Endothelial cell of umbilical vein (primary cell): ENCODE data around the gene PRKACB. TPM values are rescaled to one million over a fixed set of nuclear protein-coding genes. Genes with fewer than 3 reads are reported as not detected.

Experiments
- BruUV-seq: library from RNA; stranded (reverse); fragments of 400-500 nt; replicated peaks from 2 replicates; lab custom pipeline; 2021; lab: Mats Ljungman, UMichigan
- CTCF ChIA-PET: fragments of 300-600, 350-600 bp; sonication (Branson Sonifier 250); formaldehyde crosslinking; loops from one replicate; lab custom pipeline; 2021; ENCODE audit warnings: antibody characterized with exemption, inconsistent platforms; lab: Charles Lee
- POLR2A ChIA-PET: fragments of 300-600, 350-600 bp; sonication (Branson Sonifier 250); formaldehyde crosslinking; loops from one replicate; lab custom pipeline; 2021; ENCODE audit warnings: antibody characterized with exemption, inconsistent platforms; lab: Charles Lee
- DNase-seq: peaks from one replicate; pipeline ENCODE4 v3.0.0-alpha.2; 2011; ENCODE audit warnings: low read depth, low spot score
- FAIRE-seq: peaks from 2 replicates; lab custom pipeline; 2011; peaks lifted over from hg19 to GRCh38; lab: Jason Lieb, UNC
- H2AFZ ChIP-seq: 2 replicates; pipeline ENCODE4 v1.6.0; 2012; ENCODE audit warnings: low read depth, low read length, control low read depth, inconsistent platforms
- H3K27ac ChIP-seq: 2 replicates; pipeline ENCODE4 v1.5.1; 2011; ENCODE audit warnings: low read depth, mild to moderate bottlenecking, control low read depth, low read length, moderate library complexity; ENCODE audit not compliant: insufficient read depth
- H3K27me3 ChIP-seq, 2 experiments: 2 replicates each; pipeline versions ENCODE4 v1.6.0 to v1.6.1; 2011; ENCODE audit warnings: low read length in 2 of 2, mixed read lengths in 1 of 2; ENCODE audit not compliant: control insufficient read depth in 2 of 2, insufficient read depth in 2 of 2
- H3K36me3 ChIP-seq, 2 experiments: 2 replicates in 1 of 2; 3 replicates in 1 of 2; pipeline ENCODE4 v1.5.1; 2011; ENCODE audit warnings: low read length in 2 of 2, mild to moderate bottlenecking in 1 of 2, moderate library complexity in 1 of 2; ENCODE audit not compliant: control insufficient read depth in 2 of 2, insufficient read depth in 2 of 2; ENCODE audit errors: extremely low read depth in 1 of 2
- H3K4me1 ChIP-seq: 3 replicates; pipeline ENCODE4 v1.5.1; 2011; ENCODE audit warnings: mild to moderate bottlenecking, low read length; ENCODE audit not compliant: control insufficient read depth, insufficient read depth; ENCODE audit errors: extremely low read depth
- H3K4me2 ChIP-seq: 2 replicates; pipeline ENCODE4 v1.6.1; 2011; ENCODE audit warnings: low read length, control low read depth, mixed read lengths; ENCODE audit not compliant: insufficient read depth
- H3K4me3 ChIP-seq, 3 experiments: fragments of 200-600 bp in 1 of 3; sonication (generic), shearing (Covaris generic) in 1 of 3; replicated peaks in 1 of 3; 2 replicates each; pipeline ENCODE4 v1.5.1; 2011 to 2016; ENCODE audit warnings: control low read depth in 3 of 3, low read length in 3 of 3, mild to moderate bottlenecking in 2 of 3, inconsistent platforms in 1 of 3, low read depth in 1 of 3, moderate library complexity in 1 of 3; ENCODE audit not compliant: insufficient read depth in 1 of 3
- H3K79me2 ChIP-seq: 2 replicates; pipeline ENCODE4 v1.6.0; 2012; ENCODE audit warnings: low read length, inconsistent platforms; ENCODE audit not compliant: control insufficient read depth, insufficient read depth
- H3K9ac ChIP-seq: replicated peaks from 2 replicates; pipeline ENCODE3; 2011; ENCODE audit warnings: low read length, control low read depth; ENCODE audit not compliant: insufficient read depth; ENCODE audit errors: extremely low read depth
- H3K9me1 ChIP-seq: replicated peaks from 3 replicates; pipeline ENCODE4 v1.6.0; 2011; ENCODE audit warnings: mild to moderate bottlenecking, low read length; ENCODE audit not compliant: control insufficient read depth, insufficient read depth; ENCODE audit errors: extremely low read depth
- H3K9me3 ChIP-seq: replicated peaks from 2 replicates; pipeline ENCODE4 v1.5.1; 2012; ENCODE audit warnings: low read length, inconsistent platforms; ENCODE audit not compliant: control insufficient read depth, insufficient read depth
- H4K20me1 ChIP-seq: replicated peaks from 2 replicates; pipeline ENCODE3; 2011; ENCODE audit warnings: mild to moderate bottlenecking, low read length; ENCODE audit not compliant: control insufficient read depth, insufficient read depth; ENCODE audit errors: extremely low read depth
- EZH2 ChIP-seq: IDR thresholded peaks from 2 replicates; pipeline ENCODE4 v1.6.1; 2012; ENCODE audit warnings: borderline replicate concordance, low read depth, mild to moderate bottlenecking, moderate library complexity, low read length, inconsistent platforms; ENCODE audit not compliant: severe bottlenecking
- FOS ChIP-seq: IDR thresholded peaks from 2 replicates; pipeline ENCODE4 v1.6.1; 2011; ENCODE audit warnings: mild to moderate bottlenecking, low read length, moderate library complexity, borderline replicate concordance; ENCODE audit not compliant: insufficient read depth
- GATA2 ChIP-seq: IDR thresholded peaks from 2 replicates; pipeline ENCODE4 v1.7.0; 2011; ENCODE audit warnings: low read depth, mild to moderate bottlenecking, moderate library complexity, mixed read lengths, low read length; ENCODE audit not compliant: insufficient read length, insufficient read depth
- JUN ChIP-seq: IDR thresholded peaks from 2 replicates; pipeline ENCODE4 v1.6.1; 2011; ENCODE audit warnings: borderline replicate concordance, low read depth; ENCODE audit not compliant: insufficient read length, insufficient read depth
- MYC ChIP-seq: IDR thresholded peaks from one replicate; pipeline ENCODE4 v1.6.1; 2011; ENCODE audit warnings: mild to moderate bottlenecking, low read depth, low read length
- POLR2A ChIP-seq: IDR thresholded peaks from 2 replicates; pipeline ENCODE4 v1.6.1; 2012; ENCODE audit warnings: low read depth, mild to moderate bottlenecking, control low read depth, low read length
- dilution Hi-C: fragments of 300-500 bp; cut with MboI; formaldehyde crosslinking; loops from one replicate; pipeline ENCODE4 v1.15.0; 2019; ENCODE audit warnings: low sequenced_read_pairs; ENCODE audit not compliant: extremely low pct_ligation_motif_present
- intact Hi-C: fragments of 100-400 bp; cut with micrococcal nuclease; formaldehyde crosslinking; loops from one replicate; pipeline ENCODE4 v1.10.0; 2022
- polyA plus RNA-seq, 4 experiments: library from polyadenylated mRNA; depleted of rRNA in 3 of 4; stranded (reverse) in 3 of 4; unstranded in 1 of 4; fragments of >200 nt; gene quantifications; 2 replicates each; pipeline versions ENCODE4 v1.2.1 to v1.2.3, GENCODE V29; 2011 to 2012; ENCODE audit warnings: missing spikeins in 1 of 4
- total RNA-seq: library from RNA; stranded (reverse); gene quantifications from 2 replicates; pipeline ENCODE4 v1.2.3, GENCODE V29; 2021
- TF ChIP-seq, protein P1 (sequence below): IDR thresholded peaks from 2 replicates; pipeline ENCODE4 v1.6.1; 2011; ENCODE audit not compliant: insufficient read depth, insufficient read length
- TF ChIP-seq, protein P2 (sequence below), 2 donors: IDR thresholded peaks; 1 replicate in 1 of 2; 2 replicates in 1 of 2; pipeline ENCODE4 v1.5.1; 2011; ENCODE audit warnings: low read length in 2 of 2, mild to moderate bottlenecking in 2 of 2, moderate library complexity in 2 of 2, control low read depth in 1 of 2, inconsistent platforms in 1 of 2, low read depth in 1 of 2; ENCODE audit not compliant: insufficient read depth in 1 of 2; ENCODE audit errors: extremely low read depth in 1 of 2

Gene PRKACB
- total and polyA plus RNA-seq, 2 donors (not counting 3 experiments of a cell fraction or from before 2014, with no cell fraction given) = 19.1 to 77.5 TPM

DNA sequence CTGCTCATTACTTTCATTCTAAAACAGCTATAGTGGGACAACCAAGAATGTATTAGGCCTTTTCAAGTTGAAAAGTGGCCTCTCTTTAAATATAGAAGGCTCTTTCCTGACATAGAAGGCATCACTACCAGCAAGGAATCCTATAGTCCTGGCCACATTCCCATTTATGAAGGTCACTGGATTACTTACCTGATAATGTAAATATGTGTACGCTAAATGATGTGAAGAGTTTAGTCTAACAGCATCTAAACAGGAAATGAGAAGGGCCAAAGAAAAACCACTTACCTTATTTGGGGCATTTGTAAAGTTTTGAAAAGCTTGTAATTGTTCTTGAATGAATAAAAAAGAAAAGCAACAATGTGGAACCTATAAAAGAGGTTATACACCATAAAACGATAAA, 24.7 kb downstream of the PRKACB start:
- no peak overlapping the region for H3K9ac ChIP-seq
- intact Hi-C loops (no loop called here), dilution Hi-C loops (no loop called here)
- no peak overlapping the region for H3K4me3 ChIP-seq
- TF ChIP-seq EZH2 = no peak
- TF ChIP-seq POLR2A = no peak
- no peak for TF ChIP-seq GATA2
- TF ChIP-seq, protein P1, sequence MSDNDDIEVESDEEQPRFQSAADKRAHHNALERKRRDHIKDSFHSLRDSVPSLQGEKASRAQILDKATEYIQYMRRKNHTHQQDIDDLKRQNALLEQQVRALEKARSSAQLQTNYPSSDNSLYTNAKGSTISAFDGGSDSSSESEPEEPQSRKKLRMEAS = no peak
- TF ChIP-seq, protein P2, sequence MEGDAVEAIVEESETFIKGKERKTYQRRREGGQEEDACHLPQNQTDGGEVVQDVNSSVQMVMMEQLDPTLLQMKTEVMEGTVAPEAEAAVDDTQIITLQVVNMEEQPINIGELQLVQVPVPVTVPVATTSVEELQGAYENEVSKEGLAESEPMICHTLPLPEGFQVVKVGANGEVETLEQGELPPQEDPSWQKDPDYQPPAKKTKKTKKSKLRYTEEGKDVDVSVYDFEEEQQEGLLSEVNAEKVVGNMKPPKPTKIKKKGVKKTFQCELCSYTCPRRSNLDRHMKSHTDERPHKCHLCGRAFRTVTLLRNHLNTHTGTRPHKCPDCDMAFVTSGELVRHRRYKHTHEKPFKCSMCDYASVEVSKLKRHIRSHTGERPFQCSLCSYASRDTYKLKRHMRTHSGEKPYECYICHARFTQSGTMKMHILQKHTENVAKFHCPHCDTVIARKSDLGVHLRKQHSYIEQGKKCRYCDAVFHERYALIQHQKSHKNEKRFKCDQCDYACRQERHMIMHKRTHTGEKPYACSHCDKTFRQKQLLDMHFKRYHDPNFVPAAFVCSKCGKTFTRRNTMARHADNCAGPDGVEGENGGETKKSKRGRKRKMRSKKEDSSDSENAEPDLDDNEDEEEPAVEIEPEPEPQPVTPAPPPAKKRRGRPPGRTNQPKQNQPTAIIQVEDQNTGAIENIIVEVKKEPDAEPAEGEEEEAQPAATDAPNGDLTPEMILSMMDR (IDR thresholded peaks at IDR 0.05; ENCODE audit: extremely low read depth in 1 of 2, insufficient read depth in 1 of 2, low read depth in 1 of 2, low read length in 2 of 2) = no peak
- TF ChIP-seq FOS = no peak
- no peak for TF ChIP-seq JUN
- no peak for TF ChIP-seq MYC
- H3K9me3 ChIP-seq = no peaks in the 10 kb centered on the region
- ChIA-PET CTCF (interaction anchor here (0.9 to 1.3 kb wide), 2 partner anchors 16 to 20 kb away, joined by 4 read pairs; no protein-coding TSS in a partner anchor), POLR2A (no interaction called here)
- no peak overlapping the region for H2AFZ ChIP-seq
- no peaks in the 10 kb centered on the region for H3K36me3 ChIP-seq
- FAIRE-seq (no peak), DNase-seq (no peak)
- H3K4me1 ChIP-seq = peaks cover 40% of the 10 kb centered on the region
- no TSS peak for BruUV-seq
- no peaks in the 10 kb centered on the region for H3K9me1 ChIP-seq
- peaks cover 5% of the 10 kb centered on the region for H4K20me1 ChIP-seq
- peaks cover 49% of the 10 kb centered on the region for H3K79me2 ChIP-seq
- no peak overlapping the region for H3K4me2 ChIP-seq
- no peak overlapping the region for H3K27ac ChIP-seq
- H3K27me3 ChIP-seq = no peaks in the 10 kb centered on the region
